HG03280 (cell line): Measurements from ENCODE around the gene HSPA12A.

Experiments used
- ATAC-seq: cut with Tn5 transposase; IDR thresholded peaks from one replicate; pipeline ENCODE4 v1.9.1; 2021; ENCODE audit warnings: mild to moderate bottlenecking, moderate library complexity; ENCODE audit not compliant: unreplicated experiment

HSPA12A gene

GRCh38 chr10:116744163-116744753 is 1.9 kb upstream of the HSPA12A start:
- no peak for ATAC-seq

GRCh38 chr10:116743266-116744064 is 1.1 kb upstream of the HSPA12A start:
- ATAC-seq, result no peak

GRCh38 chr10:116741391-116742351 is 695 bp downstream of the HSPA12A start:
- ATAC-seq, result peak; percentile 8

GRCh38 chr10:116740971-116741370 is 1.4 kb downstream of the HSPA12A start:
- no peak for ATAC-seq

GRCh38 chr10:116738339-116738738 is 4.0 kb downstream of the HSPA12A start:
- no peak for ATAC-seq

- ATAC-seq, result no peak
Measured at GRCh38 chr10:116737627-116738327, 4.6 kb downstream of the HSPA12A start.

GRCh38 chr10:116733566-116733965 is 8.8 kb downstream of the HSPA12A start:
- no peak for ATAC-seq

- ATAC-seq, result no peak
Measured at GRCh38 chr10:116732573-116732972, 9.8 kb downstream of the HSPA12A start.

GRCh38 chr10:116730464-116731260 is 11.7 kb downstream of the HSPA12A start:
- ATAC-seq, result no peak

GRCh38 chr10:116729243-116729642 is 13.1 kb downstream of the HSPA12A start:
- ATAC-seq, result no peak

- ATAC-seq, result no peak
Measured at GRCh38 chr10:116728526-116729096, 13.8 kb downstream of the HSPA12A start.

- ATAC-seq, result no peak
Measured at GRCh38 chr10:116723428-116724281, 18.7 kb downstream of the HSPA12A start.

- no peak for ATAC-seq
Measured at GRCh38 chr10:116722736-116723427, 19.5 kb downstream of the HSPA12A start.

GRCh38 chr10:116721547-116722392 is 20.6 kb downstream of the HSPA12A start:
- ATAC-seq, result no peak

GRCh38 chr10:116720668-116721546 is 21.5 kb downstream of the HSPA12A start:
- ATAC-seq, result no peak

GRCh38 chr10:116720241-116720643 is 22.1 kb downstream of the HSPA12A start:
- no peak for ATAC-seq
